ENCODE data around the gene CNTN4.

DNA sequence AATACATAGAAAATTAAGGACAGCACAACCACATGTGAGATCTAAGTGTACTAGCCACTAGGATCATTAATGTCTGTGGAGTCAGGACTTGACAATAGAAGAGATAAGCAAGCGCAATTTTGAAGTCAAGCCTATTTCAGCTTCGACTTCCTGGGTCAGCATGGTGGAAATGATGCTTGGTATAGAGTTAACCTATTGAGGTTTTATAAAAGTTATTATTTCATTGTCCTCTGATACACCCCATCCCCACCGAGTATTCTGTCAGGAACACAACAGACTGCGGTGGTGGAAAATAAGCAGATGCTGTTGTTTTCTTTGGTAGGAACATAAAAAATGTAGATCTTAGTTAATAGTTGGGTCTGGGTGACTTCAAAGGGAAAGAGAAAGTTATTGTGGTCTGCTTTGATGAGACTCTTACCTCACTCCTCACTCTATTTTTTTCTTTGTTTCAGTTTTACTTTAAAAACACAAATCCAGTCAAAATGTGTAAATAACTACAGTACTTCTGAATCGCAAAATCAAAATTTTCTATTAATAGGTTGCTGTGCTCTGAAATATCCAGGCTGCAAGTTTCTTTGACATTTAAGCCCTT, 929.4 kb downstream of the CNTN4 start:
- TF ChIP-seq POLR2AphosphoS5 (IDR thresholded peaks at IDR 0.05; ENCODE audit: borderline replicate concordance, low read depth, low read length) (no peak), EZH2 (IDR thresholded peaks at IDR 0.05) (no peak), FOXP2 (optimal IDR thresholded peaks at IDR 0.05; ENCODE audit: control extremely low read depth, extremely low read length, insufficient read depth) (no peak)

All from SK-N-MC (cell line).